ENCODE measurements around the gene TENT4A.

DNA sequence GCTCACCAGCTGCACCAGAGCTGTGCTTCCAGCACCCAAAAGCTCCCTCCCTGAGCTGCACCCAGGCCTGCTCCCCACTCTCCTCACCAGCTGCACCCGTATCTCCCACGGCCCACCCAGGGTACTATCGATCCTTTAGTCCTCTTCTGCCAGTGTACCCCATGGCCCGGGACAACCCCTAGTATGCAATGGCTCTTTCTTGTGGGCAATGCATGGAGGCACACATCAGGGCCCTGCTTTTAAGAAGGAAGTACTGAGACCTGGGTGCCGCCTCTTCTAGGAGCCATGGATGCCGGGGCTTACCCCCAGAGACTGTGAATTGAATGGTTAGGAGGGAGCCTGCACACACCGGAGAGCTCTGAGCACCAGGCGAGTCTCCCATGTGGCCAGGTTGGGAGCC, 49.5 kb downstream of the TENT4A start:
- TF ChIP-seq, protein P1, sequence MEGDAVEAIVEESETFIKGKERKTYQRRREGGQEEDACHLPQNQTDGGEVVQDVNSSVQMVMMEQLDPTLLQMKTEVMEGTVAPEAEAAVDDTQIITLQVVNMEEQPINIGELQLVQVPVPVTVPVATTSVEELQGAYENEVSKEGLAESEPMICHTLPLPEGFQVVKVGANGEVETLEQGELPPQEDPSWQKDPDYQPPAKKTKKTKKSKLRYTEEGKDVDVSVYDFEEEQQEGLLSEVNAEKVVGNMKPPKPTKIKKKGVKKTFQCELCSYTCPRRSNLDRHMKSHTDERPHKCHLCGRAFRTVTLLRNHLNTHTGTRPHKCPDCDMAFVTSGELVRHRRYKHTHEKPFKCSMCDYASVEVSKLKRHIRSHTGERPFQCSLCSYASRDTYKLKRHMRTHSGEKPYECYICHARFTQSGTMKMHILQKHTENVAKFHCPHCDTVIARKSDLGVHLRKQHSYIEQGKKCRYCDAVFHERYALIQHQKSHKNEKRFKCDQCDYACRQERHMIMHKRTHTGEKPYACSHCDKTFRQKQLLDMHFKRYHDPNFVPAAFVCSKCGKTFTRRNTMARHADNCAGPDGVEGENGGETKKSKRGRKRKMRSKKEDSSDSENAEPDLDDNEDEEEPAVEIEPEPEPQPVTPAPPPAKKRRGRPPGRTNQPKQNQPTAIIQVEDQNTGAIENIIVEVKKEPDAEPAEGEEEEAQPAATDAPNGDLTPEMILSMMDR (IDR thresholded peaks at IDR 0.05), result no peak
- TF ChIP-seq PRRX2 (CRISPR knock-in tag; IDR thresholded peaks at IDR 0.05) (no peak), CBFB (CRISPR knock-in tag; IDR thresholded peaks at IDR 0.05; ENCODE audit: low read depth) (no peak), NR1H2 (CRISPR knock-in tag; IDR thresholded peaks at IDR 0.05) (no peak), NFYB (CRISPR knock-in tag; conservative IDR thresholded peaks at IDR 0.05; ENCODE audit: low read depth) (no peak), IRF1 (CRISPR knock-in tag; IDR thresholded peaks at IDR 0.05) (no peak)
- TF ChIP-seq, protein P2, sequence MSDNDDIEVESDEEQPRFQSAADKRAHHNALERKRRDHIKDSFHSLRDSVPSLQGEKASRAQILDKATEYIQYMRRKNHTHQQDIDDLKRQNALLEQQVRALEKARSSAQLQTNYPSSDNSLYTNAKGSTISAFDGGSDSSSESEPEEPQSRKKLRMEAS (CRISPR knock-in tag; IDR thresholded peaks at IDR 0.05), result no peak

All from WTC11 (cell line).